ENCODE data around the gene ZMIZ1.

Gene ZMIZ1

DNA sequence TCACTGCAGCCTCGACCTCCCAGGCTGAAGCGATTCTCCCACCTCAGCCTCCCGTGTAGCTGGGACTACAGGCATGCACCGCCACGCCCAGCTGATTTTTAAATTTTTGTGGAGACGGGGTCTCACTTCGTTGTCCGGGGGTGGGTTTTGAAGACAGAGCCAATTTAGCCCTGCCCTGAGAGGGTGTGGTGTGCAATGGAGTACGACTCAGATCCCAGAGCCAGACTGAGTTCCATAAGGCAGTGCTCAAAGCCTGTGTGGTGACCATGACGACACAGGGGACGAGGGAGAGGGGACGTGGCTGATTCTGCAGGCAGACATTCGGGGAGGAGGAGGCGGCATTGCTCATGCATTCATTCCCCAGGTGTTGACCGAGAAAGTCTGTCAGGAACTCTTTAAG is 72.1 kb downstream of the ZMIZ1 start:
- DNase-seq, result no peak

DNA sequence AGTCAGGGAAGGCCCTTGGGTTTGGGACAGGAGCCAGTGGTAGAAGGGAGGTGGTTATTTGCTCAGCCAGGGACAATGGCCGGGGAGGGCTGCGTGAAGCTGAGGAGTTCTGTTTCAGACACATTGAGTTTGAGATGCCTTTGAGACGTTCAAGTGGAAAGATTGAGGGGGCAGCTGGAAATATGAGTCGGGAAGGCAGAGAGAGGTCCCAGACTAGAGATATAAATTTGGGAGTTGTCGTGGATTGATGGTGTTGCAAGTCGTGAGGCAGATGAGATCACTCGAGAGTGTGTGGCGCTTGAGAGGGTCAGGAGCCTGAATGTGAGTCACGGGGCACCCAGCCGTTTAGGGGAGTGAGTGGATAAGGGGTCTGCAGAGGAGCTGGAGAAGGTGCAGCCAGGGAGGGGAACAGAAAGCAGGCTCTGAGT is 73.3 kb downstream of the ZMIZ1 start:
- DNase-seq, result no peak

DNA sequence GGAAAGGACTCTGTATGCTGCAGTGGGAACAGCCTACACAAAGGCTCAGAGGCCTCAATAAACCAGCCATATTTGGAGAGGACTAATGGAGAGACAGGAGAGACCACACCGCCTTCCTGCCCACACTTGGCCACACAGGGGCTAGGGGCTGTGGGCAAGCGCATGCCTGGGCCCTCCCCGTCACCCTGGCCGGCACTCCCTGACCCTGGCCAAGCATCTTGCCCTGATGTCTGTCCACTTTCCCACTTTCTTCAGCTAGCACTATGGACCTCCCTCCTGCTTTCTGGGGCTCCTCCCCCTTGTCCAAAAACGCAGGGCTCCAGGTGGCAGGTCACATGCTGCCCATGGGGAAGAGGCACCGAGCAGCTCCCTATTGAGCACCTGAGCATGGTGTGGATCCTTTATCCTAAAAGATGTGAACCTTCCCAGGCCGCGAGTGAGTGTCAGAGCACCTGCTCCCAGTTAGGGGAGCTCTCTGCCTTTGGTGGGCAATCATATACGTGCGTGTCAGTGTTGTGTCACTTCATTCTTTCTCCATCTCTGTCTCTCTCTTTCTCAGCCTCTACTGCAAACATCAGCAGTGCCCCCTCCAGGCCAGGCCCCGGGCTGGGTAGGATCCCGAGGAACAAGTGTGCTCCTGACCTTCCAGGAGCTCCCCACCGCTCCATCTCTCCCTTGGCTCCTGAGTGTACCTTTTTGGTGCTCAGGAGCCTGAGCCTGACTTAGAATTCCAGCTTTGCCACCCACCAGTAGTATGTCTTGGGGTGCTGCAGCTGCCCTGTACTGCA is 74.0 kb downstream of the ZMIZ1 start:
- DNase-seq, result no peak

DNA sequence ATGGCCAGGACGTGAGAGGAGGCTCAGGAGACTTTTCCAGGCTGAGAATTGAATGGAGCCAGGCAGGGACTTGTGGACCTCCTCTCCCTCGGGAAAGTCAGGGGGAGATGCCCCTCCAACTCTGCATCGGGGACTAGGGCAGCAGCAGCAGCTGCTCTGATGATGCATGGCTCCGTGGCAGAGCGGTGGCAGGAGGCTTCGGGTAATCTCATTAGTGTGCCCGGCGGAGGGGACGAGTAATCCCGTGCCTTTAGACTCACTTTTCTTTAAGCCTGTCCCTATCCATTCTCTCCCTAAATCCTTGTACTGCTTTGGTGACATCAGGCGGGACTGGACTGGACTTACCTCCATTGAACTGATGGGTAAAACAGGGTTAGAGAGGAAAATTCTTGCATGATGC is 75.1 kb downstream of the ZMIZ1 start:
- no peak for DNase-seq

DNA sequence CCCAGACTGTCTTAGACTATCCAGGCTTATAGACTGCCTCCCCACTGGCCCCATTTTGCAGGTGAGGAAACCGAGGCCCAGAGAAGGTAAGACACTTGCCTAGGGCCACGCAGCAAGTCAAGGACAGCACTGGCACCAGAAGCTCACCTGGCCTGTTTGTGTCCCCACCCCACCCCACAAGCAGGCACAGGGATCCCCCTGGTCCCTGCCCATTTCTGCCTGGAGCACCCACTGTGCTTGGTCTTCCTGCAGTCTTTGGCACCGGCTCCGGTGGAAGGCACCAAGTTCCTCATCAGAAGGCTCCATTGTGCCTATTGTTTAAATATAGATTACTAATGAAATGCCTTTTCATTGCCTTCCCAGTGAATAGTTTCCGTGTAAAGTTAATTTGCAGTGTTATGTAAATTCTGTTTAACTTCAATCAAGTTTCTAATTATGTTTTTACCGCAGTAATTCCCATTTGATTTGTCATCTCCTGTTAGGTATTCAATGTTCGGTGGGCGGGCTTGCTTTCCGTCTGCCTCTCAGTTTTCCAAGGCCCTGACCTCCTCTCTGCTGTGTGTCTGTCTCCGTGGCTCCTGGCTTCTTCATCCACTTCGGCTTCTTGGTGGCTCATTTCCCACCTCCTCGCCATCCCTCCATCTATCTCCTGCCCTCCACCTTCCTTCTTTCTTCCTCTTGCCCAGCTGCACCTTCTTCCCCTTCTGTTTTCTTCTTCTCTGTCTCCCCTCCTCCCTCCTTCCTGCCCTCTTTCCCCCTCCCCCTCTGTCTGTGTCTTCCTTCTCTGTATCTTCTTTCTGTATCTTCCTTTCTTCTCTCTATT is 75.8 kb downstream of the ZMIZ1 start:
- DNase-seq, result no peak

DNA sequence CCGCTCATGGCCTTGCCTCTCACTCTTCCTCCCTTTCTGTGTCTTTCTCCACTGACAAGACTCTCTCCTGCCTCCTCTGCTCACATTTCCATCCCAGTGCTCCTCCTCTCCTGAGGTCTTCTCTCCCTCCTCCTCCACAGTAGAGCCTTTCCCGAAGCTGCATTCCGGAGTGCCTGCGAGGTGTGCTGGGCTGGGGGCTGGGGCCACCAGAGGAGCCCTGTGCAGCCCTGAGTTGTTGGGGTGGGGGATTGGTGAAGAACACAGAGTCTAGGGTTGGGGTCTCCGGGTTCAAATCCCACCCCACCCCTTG is 76.4 kb downstream of the ZMIZ1 start:
- no peak for DNase-seq

DNA sequence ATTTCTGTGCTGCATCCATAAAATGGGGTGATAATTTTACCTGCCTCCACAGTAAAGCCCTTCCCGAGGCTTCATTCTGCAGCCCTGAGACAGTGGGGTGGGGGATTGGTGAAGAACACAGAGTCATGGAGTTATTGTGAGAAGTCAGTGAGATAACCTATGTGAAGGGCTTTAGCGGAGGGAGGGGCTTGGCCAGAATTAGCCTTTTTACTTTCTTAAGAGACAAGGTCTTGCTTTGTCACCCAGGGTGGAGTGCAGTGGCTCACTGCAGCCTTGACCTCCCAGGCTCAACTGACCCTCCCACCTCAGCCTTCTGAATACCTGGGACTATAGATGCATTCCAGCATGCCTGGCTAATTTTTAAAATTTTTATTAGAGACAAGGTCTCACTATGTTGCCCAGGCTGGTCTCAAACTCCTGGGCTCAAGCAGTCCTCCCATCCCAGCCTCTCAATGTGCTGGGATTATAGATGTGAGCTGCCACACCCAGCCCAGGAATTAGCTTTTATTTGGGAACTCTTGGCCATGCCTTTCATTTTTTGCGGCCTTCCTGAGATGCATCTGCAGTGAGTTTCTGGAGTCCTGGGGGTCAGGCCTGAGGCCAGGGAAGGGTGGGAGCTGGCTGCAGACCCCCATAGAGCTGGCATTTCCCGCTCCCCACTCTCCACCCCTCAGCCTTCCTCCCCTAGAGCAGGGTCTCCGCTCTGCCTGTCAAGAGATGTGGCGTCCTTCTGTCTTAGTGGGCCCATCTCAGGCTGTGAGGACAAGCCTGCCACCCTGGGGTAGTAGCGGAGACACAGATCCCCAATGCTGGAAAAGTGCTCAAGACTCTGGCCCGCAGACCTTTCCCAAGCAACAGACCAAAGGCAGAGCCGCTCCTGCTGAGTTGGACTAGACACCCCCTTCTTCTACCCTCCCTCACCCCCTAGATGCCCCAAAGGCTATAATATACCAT is 77.0 kb downstream of the ZMIZ1 start:
- no peak for DNase-seq

DNA sequence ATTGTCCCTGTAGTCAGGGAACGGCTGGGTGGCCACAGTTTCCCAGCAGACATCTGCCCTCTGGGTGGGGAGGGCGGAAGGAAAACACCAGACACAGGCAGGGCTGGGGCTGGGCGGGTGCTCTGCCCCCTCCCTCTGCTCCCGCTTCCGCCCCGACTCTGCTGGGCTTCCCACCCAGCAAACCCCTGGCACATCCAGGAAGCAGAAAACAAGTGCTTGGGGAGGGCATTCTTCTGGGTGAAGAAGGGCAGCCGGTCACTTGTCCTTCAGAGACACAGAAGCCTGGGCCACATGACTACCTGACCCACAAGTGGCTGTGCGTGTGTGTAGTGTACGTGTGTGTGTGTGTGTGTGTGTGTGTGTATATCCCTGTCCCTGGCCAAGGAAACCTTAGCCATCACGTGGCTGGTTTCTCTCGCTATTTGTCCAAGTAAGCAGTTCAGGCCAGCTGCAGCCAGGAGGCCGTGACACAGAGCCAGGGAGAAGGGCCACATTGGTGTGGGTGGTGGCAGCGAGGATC is 77.9 kb downstream of the ZMIZ1 start:
- DNase-seq, result peak in 1 of 2 donors; percentile 14

DNA sequence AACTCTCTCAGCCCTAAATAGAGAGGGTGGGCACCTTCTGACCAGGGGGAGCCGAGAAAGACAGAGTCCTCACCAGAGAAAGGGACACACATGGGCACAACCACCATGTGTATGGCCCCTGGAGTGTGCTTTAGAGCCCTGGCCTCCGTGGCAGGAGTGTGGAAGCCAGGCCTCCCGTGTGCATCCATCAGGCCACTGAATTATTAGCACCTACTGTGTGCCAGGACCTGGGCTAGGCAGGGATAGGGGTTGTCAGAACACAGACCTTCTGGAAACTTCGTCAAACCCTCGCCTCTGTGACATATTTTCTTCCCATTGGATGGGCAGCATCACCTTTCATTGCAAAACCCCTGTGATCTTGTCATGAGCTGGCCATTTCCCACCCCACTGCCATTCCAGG is 78.5 kb downstream of the ZMIZ1 start:
- DNase-seq, result no peak

DNA sequence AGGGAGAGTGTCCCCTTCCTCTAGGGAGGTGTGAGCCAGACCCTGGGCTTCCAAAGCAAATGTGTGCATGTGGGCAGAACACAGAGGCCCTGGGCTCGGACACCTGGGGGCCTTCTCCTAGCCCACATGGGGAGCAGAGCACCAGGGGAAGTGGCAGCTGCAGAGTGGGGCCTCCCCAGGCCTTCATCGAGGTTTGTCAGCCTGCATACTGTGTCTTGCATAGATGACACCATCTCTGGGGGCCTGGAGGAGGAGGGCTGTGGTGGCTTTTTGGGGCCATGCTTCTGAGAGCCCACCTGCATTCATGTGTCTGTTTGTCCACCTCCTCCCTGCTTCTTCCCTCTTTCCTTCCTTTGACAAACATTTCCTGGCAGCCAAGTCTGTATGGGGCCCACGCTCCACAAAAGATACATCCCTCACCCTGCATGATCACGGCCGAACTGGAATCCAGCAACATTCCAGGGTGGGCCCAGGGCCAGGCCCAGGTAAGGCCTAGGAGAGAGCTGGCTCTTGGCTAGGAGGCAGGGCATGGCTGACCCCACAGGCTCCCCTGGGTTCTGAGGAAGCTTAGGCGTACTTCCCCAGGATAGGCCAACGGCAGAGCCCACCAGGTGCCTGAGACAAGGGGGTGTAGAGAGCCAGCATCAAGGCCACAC is 79.2 kb downstream of the ZMIZ1 start:
- DNase-seq, result no peak

DNA sequence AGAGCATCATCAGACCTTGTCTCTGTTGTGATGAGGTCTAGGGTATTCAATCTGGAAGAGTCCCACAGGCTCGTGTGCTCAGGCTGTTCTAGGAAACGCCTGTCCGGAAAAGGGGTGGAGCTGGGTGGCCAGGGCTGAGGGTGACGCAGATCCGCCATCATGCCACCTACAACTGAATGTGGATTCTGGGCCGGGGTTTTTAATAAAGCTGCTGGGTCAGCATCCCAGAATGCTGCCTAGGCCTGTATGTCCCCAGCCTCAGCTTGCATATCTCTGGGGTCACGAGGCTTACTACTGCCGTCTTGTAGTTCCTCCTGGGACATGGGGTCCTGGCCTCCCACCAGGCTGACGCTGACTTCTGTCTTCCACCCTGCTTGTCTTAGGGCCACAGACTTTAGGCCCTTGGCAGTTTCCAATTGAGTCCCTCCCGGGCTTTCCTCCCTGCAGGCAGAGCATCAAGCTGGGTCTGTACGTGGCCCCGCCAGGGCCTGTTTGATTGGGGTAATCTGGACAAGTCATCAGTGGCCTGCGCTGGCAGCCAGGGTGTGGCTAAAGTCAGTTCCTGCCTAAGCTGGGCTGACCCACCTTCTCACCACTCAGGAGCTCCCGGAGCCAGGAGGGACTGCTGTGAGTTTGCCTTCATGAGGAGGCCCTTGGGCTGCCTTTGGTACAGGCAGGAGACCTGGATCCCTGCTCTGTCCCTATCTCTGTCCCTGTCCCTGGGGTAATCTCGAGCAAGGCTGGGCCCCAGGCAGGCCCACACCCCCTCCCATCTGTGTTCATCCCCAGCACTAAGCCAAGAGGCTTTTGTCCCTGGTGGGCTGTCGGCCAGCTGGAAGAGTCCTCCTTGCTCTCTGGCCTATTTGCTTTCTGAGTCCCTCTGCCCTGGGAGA is 79.9 kb downstream of the ZMIZ1 start:
- peak in 1 of 2 donors; percentile 42 for DNase-seq

DNA sequence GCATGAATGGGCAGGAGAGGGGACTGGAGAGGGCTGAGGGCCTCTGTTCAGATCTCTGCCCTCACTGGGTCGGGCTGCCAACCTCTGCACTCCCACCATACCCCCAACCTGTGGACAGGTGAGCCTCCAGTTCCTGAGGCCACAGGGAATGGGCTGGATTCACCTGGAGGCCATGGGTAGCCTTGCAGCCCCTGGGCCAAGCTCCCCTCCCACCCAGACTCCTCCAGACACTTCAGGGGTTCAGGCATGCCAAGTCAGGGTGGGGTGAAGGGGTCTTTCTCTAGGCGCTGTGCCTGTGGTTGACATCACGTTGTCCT is 80.5 kb downstream of the ZMIZ1 start:
- no peak for DNase-seq

DNA sequence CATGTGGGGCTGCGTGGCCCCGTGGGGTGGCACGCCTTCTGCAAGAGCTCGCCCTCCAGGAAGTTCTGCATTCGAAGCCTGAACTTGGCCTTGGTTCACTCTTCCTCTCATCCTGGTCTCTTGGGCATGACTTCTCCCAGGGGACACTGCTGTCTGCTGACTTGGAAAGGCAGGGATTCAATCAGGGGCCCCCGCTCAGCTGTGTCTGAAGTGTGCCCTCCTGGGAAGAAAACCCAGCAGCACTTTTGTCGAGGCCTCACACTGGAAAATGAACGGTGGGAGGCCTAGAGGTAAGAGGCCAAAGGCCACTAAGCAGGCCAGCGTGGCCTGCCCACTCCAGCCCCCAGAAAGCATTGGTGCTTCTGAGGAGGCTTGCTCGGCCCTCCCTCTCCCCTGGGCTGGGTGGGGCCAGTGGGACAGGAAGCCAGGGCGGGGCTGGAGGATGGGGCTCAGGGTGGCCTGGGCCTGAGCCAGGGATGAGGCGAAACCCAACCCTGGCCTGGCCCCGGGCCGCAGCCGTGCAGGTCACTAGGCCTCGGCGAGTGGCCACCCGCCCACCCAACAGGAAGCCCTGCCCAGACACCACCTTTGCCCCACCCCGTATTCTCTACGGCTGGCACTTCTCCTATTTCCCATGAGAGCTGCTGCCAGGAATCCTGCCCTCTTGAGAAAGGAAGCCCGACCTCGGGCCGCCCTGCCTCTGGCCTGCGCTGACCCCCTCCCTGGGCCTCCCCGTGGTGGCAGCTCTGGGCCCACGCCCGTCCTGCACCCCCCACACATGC is 81.1 kb downstream of the ZMIZ1 start:
- DNase-seq, result peak; percentile 32 to 54

DNA sequence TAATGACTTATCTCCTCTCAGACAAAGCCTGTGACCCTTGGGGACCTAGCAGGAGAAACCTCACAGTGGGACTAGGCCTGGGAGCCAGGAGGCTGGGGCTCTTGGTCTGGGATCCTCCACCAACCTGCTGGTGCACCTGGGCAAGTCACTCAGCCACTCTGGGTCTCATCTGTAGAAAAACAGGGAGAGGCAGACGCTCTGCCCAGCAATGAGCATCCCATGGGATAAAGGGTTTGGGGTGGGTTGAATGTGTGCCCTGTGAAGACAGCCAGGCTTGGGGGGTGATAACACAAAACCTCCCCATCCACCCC is 81.6 kb downstream of the ZMIZ1 start:
- no peak for DNase-seq

DNA sequence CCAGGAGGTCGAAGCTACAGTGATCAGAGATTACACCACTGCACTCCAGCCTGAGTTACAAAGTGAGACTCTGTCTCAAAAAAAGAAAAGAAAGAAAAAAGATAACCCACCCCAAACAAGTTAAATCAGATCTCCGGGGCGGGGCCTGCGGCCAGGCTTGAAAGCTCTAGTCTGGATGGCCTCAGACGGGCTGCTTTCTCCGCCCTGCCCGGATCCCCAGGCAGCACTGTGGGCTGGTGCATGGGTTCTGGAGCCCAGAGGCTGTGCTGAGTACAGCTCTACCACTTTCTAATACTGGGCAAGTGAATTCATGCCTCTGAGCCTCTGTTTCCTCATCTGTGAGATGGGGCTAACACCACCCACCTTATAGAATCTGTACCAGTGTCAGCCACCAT is 83.7 kb downstream of the ZMIZ1 start:
- no peak for DNase-seq

DNA sequence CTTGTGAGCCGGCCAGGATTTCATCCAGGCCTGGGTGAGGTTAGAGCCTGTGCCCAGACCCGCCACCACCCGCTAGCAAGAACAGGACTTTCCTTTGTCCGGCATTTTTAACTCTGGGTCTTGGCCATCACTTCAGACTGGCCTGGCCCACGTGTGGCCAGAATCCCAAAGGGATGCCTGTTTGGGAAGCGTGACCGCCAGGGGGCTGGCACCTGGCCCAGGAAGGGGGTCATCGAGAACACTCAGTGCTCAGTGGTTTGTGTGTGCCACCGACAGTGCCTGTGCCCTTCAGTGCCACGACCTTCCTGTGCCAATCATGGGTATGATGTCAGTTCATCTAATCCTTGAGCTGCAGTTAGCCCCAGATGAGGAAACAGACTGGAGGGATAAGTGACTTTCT is 85.0 kb downstream of the ZMIZ1 start:
- no peak for DNase-seq

DNA sequence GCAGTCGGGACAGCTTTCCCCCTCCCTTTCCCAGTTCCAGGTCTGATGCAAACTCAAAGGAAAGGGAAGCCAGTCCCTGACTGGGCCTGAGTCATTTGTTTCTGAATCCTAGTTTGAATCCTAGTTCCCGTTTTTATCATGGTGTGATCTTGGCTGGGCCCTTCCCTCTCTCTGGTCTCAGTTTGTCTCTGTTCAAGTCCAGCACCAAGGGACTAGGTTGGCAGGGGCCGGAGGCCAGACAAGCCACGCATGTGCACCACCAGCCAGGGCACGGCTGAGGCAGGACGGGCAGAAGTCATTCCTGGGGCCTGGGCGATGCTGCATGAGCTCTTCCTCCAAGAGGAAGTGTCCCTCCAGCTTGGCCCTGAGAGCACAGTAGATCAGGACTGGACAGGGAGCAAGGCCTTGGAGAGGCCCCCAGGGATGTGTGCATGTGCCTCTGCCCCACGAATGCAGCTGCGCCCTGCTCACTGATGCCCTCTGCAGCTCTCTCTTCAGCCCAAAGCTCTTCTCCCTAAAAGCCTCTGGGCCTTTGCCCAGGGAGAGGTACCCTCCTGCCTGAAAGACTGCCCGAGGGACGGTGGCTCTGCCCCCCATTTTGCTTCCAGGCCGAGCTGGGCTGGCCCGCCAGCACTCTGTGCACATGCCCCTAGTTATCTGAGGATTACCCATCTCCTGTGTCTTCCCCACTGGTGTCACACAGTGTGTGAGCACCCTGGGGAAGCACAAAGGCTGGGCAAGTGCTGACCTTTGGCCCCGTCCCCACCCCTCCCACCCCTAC is 86.7 kb downstream of the ZMIZ1 start:
- DNase-seq, result no peak

DNA sequence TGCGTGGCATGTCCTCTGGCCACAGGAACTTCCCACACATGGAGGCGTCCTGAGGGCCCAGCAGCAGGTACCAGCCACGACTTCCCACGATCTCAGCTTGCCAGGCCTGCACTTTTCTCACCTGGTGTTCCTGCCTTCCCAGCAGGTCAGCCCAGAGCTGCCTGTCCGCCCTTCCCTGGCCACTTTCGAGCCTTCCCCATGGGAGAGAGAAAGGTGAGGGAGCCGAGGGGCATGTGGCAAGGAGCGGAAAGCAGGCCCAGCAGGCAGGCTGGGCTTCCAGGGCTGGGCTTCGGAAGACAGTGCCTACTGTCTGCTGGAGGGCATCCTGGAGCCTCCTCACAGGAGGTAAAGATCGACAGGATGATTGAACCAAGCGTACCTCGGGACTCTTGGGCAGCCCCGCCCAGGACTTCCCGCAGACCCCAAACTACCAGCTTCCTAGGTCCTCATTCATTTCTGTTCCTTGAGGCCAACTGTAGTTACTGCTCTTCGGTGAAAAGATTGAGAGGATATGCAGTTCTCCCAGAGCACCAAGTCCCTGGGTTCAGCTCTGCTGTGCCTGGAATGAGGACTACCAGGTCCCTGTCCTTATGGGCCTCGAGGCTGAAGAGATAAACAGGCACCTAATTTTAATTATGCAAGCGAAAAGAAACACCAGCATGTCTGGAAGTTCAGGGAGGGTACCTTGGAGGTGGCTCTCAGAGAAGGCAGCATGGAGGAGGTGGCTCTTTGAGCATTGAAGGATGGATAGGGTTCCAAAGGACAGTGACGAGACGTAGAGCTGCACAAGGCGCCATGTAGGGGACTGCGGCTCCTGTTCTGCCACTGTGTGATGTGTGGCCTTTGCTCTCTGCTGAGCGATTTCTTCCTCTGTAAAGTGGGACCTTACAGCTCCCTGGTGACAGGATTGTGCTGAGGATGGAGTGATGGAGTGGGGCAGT is 87.8 kb downstream of the ZMIZ1 start:
- no peak for DNase-seq

DNA sequence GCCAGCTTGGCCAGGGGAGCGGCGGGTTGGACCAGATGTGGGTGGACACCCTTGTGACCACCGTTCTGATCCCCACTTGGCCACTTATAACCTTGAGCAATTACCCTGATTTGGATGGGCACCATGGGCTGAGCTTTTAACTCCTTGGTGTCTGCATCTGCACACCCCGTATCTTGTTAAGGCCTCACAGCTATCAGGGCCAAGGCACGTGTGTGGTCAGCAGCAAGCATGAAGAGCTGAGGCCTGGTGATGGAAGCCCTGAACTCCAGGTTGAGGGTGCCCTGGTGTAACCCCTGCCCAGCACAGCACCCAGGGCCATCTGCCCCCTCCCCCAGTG is 89.2 kb downstream of the ZMIZ1 start:
- no peak for DNase-seq
